DND-41 (cell line): ENCODE data around the gene OASL.

Experiments
- CTCF ChIP-seq: IDR thresholded peaks from 2 replicates; pipeline ENCODE4 v1.5.1; 2012; ENCODE audit warnings: borderline replicate concordance, low read length, moderate library complexity, mild to moderate bottlenecking; ENCODE audit not compliant: poor library complexity, severe bottlenecking; ENCODE audit errors: extremely low read depth
- EZH2 ChIP-seq: IDR thresholded peaks from 3 replicates; pipeline ENCODE4 v1.6.1; 2012; ENCODE audit warnings: borderline replicate concordance, low read depth, mild to moderate bottlenecking, moderate library complexity, low read length, inconsistent platforms; ENCODE audit not compliant: severe bottlenecking

- TF ChIP-seq CTCF (no peak), EZH2 (no peak)
Observed at GRCh38 chr12:121001060-121001459, 38.0 kb downstream of the OASL start.
